VCaP (cell line): ENCODE data around the gene OR2V1.
"Not testable (repeated sequence)": the region's sequence is repeated elsewhere in the genome, so short reads cannot be mapped to it uniquely, and the experiment has no call there.

ENCODE experiments used
- H3K27ac ChIP-seq: fragments of 450-650 bp; 2 replicates; pipeline ENCODE4 v1.5.1; 2017
- TF ChIP-seq, protein P1 (sequence below): fragments of 450-650 bp; conservative IDR thresholded peaks from 2 replicates; pipeline ENCODE4 v1.5.1; 2017; ENCODE audit warnings: mild to moderate bottlenecking, moderate library complexity

The OR2V1 gene

DNA sequence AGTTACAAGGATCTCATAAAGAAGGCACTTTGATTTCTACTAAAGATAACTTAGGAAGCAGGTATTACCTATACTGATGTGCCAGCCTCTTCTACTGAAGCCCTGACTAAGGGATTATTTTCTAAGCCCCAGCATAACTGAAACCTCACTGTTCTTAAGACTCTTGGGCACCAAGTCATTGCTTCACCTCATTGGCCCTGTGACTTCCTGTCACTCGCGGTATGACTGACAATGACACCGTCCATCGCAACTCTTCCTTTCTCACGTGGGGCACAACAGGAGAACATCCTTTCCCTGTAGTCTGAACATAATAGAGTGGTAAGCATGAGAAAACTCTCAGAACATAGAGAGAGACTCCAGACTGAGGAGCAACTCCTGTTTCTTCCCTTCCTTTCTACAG is 22.8 kb upstream of the OR2V1 start:
- H3K27ac ChIP-seq = no peak overlapping the region
- TF ChIP-seq, protein P1, sequence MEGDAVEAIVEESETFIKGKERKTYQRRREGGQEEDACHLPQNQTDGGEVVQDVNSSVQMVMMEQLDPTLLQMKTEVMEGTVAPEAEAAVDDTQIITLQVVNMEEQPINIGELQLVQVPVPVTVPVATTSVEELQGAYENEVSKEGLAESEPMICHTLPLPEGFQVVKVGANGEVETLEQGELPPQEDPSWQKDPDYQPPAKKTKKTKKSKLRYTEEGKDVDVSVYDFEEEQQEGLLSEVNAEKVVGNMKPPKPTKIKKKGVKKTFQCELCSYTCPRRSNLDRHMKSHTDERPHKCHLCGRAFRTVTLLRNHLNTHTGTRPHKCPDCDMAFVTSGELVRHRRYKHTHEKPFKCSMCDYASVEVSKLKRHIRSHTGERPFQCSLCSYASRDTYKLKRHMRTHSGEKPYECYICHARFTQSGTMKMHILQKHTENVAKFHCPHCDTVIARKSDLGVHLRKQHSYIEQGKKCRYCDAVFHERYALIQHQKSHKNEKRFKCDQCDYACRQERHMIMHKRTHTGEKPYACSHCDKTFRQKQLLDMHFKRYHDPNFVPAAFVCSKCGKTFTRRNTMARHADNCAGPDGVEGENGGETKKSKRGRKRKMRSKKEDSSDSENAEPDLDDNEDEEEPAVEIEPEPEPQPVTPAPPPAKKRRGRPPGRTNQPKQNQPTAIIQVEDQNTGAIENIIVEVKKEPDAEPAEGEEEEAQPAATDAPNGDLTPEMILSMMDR = no peak

DNA sequence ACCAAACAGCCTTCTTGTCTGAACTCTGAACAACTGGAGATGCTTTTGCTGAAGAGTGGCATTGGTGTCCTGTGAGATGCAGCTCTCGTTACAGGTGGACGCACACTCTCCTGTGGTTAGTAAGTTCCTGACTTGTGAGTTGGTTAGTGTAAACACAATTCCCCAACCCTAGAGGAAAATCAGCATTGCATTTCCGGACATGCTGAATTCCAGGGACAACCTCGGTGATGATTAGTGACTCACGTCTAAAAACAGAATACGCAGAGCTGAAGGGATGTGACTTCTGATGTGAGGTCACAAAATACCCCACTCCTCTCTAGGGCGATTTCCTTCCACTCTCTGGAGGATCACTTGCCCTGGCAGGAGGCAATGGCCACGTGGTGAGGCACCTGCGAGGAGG is 21.4 kb upstream of the OR2V1 start:
- TF ChIP-seq, protein P1 = no peak
- H3K27ac ChIP-seq = no peak overlapping the region; the same call in 1 of the 2 replicates

DNA sequence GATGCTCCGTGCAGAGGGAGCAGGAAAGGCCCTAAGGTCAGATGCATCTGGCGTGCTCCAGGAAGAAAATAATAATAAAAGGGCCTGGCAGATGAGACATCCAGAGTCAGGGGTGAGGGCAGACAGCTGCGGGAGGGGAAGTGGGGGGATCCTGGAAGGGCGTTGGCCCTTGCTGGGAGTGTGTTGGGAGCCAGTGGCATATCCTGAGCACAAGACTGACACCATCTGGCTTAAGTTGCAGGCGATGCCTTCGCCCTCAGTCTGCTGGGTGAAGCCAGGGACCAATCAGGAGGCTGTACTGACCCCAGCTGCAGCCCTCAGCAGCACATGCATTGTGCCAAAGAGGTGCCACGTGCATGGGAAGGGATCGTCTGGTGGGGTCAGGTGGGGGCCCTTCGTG is 20.2 kb upstream of the OR2V1 start:
- TF ChIP-seq, protein P1 = no peak
- no peak overlapping the region for H3K27ac ChIP-seq

DNA sequence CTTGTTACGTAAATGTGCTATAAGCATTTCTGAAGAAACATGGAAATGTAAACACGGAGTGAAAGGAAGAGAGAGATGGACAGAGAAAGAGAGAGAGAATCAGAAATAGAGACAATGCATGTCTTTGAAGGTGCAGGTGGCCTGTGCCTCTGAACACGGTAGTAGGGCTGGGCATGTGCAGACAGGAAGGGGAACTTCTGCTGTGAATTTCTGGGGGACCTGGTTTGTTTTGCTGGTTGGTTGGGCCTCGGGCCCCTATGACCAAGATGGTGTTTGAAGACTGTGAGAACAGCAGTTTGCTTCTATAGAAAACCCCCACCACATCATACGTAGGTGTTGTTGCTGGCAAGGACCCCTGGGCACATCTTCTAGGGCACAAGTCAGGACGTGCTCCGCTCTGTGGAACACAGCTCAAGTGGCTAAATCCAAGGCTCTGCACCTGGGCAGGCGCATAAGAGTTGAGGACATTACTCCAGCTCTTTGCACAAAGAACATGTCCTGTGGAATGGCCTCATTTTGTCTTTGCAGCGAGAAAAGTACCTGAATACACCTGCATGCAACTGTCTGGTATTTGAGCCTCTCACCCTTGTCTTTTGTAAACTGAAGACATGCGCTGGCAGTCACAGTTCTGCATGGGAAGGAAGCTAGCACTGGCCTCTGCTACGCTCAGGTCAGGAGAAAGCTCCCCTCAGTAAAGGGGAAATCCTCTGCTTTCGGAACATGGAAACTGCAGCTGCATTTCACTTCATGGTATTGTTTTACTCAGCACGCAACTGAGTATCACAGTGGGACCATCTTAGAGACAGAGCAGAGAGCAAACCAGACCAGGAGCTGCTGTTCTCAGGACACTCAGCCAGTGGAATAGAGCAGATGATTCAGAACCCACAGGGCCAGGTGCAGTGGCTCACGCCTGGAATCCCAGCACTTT is 19.1 kb upstream of the OR2V1 start:
- TF ChIP-seq, protein P1 = no peak
- no peak overlapping the region for H3K27ac ChIP-seq

DNA sequence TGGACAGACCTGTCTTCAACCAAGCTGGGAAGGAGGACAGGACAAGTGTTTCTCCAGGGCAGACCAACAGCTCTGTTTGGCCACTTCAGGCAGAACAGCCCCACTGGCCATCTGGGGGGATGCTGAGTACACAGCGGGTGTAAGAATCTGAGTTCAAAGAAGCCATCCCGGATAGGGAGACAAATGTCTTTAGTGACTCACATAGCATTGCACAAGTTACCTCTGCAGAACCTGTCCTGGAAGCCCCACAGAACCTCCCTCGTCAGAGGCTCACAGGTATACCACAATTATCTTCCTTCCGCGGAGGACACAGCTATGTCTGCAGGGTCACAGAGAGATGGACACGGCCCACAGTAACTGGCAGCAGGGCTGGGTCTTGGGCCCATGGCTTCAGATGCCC is 18.4 kb upstream of the OR2V1 start:
- TF ChIP-seq, protein P1 = no peak
- H3K27ac ChIP-seq = no peak overlapping the region

DNA sequence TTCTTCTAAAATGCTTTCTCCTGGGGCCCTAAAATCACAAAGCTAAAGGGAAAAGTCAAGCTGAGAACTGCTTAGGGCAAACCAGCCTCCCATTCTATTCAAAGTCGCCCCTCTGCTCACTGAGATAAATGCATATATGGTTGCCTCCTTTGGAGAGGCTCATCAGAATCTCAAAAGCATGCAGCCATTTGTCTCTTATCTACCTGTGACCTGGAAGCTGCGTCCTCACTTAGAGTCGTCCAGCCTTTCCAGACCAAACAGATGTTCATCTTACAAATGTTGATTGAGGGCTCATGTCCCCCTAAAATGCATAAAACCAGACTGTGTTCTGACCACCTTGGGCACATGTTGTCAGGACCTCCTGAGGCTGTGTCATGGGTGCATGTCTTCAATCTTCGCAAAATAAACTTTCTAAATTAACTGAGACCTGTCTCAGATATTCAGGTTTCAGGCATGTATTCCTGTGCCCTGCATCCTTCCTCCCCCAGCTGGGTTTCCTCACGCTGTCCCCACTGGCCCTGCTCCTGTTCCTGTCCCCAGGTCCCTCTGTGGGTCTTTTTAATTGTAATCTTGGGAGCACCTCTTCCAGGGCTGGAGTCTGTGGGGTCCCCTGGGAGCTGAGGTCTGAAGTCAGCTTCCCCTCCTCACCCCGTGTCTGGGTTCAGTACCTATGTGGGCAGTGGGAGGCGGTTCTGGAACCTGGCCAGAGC is 16.1 kb upstream of the OR2V1 start, which contains the start of gene OR2V2:
Gene OR2V2, plus strand, starts transcription at position 660 of the 710 bp plus-strand sequence. CDS start 7,357 bp downstream, outside the sequence.
- H3K27ac ChIP-seq = not testable (repeated sequence)

DNA sequence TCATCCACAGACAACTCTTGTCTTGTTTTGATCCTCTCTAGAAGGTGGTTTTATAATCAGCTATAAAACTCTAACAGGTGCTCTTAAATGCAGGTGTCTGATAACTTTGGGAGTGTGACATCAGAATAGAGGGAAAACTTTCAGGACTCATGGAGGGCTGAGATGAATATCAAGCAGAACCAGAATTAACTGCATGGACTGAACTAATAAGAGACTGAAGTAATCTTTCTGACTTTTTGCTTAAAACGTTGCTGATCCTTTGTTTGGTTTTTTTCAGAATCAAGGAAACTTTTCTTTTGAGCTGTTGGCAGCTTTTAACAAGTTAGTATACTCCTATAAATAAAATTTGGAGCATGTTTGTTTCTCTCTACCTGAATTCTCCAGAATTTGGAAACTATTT is 14.2 kb upstream of the OR2V1 start:
- TF ChIP-seq, protein P1 = no peak
- H3K27ac ChIP-seq = no peak overlapping the region
